NCI-H1436 (cell line): ENCODE measurements around the gene ELOVL5.
A peak's percentile ranks its signal among the peaks of the same experiment; 100 is the strongest.
"Not testable (repeated sequence)": the region's sequence is repeated elsewhere in the genome, so short reads cannot be mapped to it uniquely, and the experiment has no call there.

Experiments
- DNase-seq: peaks from one replicate; lab custom pipeline; 2025; lab: John Stamatoyannopoulos, UW

The ELOVL5 gene

GRCh38 chr6:53328375-53328774, 20.4 kb downstream of the ELOVL5 start:
- no peak for DNase-seq

- no peak for DNase-seq
Measured at GRCh38 chr6:53327017-53327395, 21.7 kb downstream of the ELOVL5 start.

- DNase-seq, result no peak
Measured at GRCh38 chr6:53326372-53327016, 22.3 kb downstream of the ELOVL5 start.

GRCh38 chr6:53325785-53326184, 23.0 kb downstream of the ELOVL5 start:
- no peak for DNase-seq

- peak; percentile 38 for DNase-seq
Measured at GRCh38 chr6:53322188-53323029, 26.3 kb downstream of the ELOVL5 start.

GRCh38 chr6:53321701-53322100, 27.0 kb downstream of the ELOVL5 start:
- DNase-seq, result no peak

GRCh38 chr6:53320964-53321363, 27.8 kb downstream of the ELOVL5 start:
- DNase-seq, result no peak

GRCh38 chr6:53318429-53318828, 30.3 kb downstream of the ELOVL5 start:
- no peak for DNase-seq

- DNase-seq, result no peak
Measured at GRCh38 chr6:53317861-53318260, 30.9 kb downstream of the ELOVL5 start.

GRCh38 chr6:53317299-53317698, 31.5 kb downstream of the ELOVL5 start:
- not testable (repeated sequence) for DNase-seq

GRCh38 chr6:53316142-53316541, 32.6 kb downstream of the ELOVL5 start:
- no peak for DNase-seq

GRCh38 chr6:53315086-53315724, 33.5 kb downstream of the ELOVL5 start:
- no peak for DNase-seq

- DNase-seq, result no peak
Measured at GRCh38 chr6:53313784-53314400, 34.9 kb downstream of the ELOVL5 start.

- DNase-seq, result no peak
Measured at GRCh38 chr6:53312355-53312754, 36.4 kb downstream of the ELOVL5 start.

- DNase-seq, result no peak
Measured at GRCh38 chr6:53311586-53311935, 37.2 kb downstream of the ELOVL5 start.

GRCh38 chr6:53310771-53311585, 37.8 kb downstream of the ELOVL5 start:
- DNase-seq, result no peak

GRCh38 chr6:53309901-53310300, 38.8 kb downstream of the ELOVL5 start:
- DNase-seq, result no peak

GRCh38 chr6:53309059-53309900, 39.5 kb downstream of the ELOVL5 start:
- no peak for DNase-seq

GRCh38 chr6:53306819-53307347, 41.9 kb downstream of the ELOVL5 start:
- DNase-seq, result no peak

GRCh38 chr6:53306217-53306616, 42.5 kb downstream of the ELOVL5 start:
- DNase-seq, result not testable (repeated sequence)
